GM23338 (cell line): ENCODE data around the gene TOGARAM1. TPM values are rescaled to one million over a fixed set of nuclear protein-coding genes. Genes with fewer than 3 reads are reported as not detected.

Source experiments
- ATAC-seq: fragments of 200-7000 bp; cut with Tn5 transposase; 3 replicates; pipeline ENCODE4 v1.9.1; 2020
- DNase-seq: peaks from one replicate; pipeline ENCODE4 v3.0.0-alpha.2; 2015; ENCODE audit warnings: low spot score
- H2AFZ ChIP-seq: fragments of 200-600 bp; sonication (generic); 2 replicates; pipeline ENCODE4 v1.8.0; 2016; ENCODE audit warnings: antibody characterized with exemption, mild to moderate bottlenecking, moderate library complexity
- H3F3A ChIP-seq: fragments of 200-600 bp; sonication (generic); replicated peaks from 2 replicates; pipeline ENCODE4 v1.8.0; 2017; ENCODE audit warnings: antibody characterized with exemption, mixed run types, low read depth
- H3K27ac ChIP-seq: fragments of 200-600 bp; sonication (generic); 2 replicates; pipeline ENCODE4 v1.6.1; 2016; ENCODE audit warnings: low read depth
- H3K27me3 ChIP-seq: fragments of 200-600 bp; sonication (generic); 2 replicates; pipeline ENCODE4 v1.8.0; 2016; ENCODE audit warnings: mild to moderate bottlenecking, mixed run types, moderate library complexity; ENCODE audit not compliant: insufficient read depth
- H3K36me3 ChIP-seq: fragments of 200-600 bp; sonication (generic); 2 replicates; pipeline ENCODE4 v1.8.0; 2016; ENCODE audit warnings: mild to moderate bottlenecking; ENCODE audit not compliant: insufficient read depth
- H3K4me1 ChIP-seq: fragments of 200-600 bp; sonication (generic); 2 replicates; pipeline ENCODE4 v1.8.0; 2016; ENCODE audit warnings: mild to moderate bottlenecking, moderate library complexity; ENCODE audit not compliant: insufficient read depth
- H3K4me2 ChIP-seq: fragments of 200-600 bp; sonication (generic); 2 replicates; pipeline ENCODE4 v1.7.1; 2017; ENCODE audit warnings: mixed run types
- H3K4me3 ChIP-seq: fragments of 200-600 bp; sonication (generic); 2 replicates; pipeline ENCODE4 v1.6.1; 2016; ENCODE audit warnings: mixed run types
- H3K79me2 ChIP-seq: fragments of 200-600 bp; sonication (generic); replicated peaks from 2 replicates; pipeline ENCODE4 v1.8.0; 2017; ENCODE audit warnings: mild to moderate bottlenecking; ENCODE audit not compliant: insufficient read depth
- H3K9me2 ChIP-seq: fragments of 200-600 bp; sonication (generic); 2 replicates; pipeline ENCODE4 v1.8.0; 2017; ENCODE audit not compliant: insufficient read depth
- H4K20me1 ChIP-seq: fragments of 200-600 bp; sonication (generic); replicated peaks from 2 replicates; pipeline ENCODE4 v1.8.0; 2017; ENCODE audit warnings: mild to moderate bottlenecking; ENCODE audit not compliant: insufficient read depth
- H3K27ac Mint-ChIP-seq: 2 replicates; pipeline ENCODE4 v1.8.0; 2020; ENCODE audit warnings: inconsistent platforms, mild to moderate bottlenecking, moderate library complexity, mixed read lengths
- H3K27me3 Mint-ChIP-seq: 3 replicates; pipeline ENCODE4 v1.8.0; 2022; ENCODE audit warnings: low read depth, mild to moderate bottlenecking, moderate library complexity, mixed read lengths, inconsistent platforms; ENCODE audit not compliant: insufficient read depth, poor library complexity
- H3K36me3 Mint-ChIP-seq: 3 replicates; pipeline ENCODE4 v1.8.0; 2021; ENCODE audit warnings: low read depth, mild to moderate bottlenecking, inconsistent platforms, moderate library complexity, mixed read lengths
- H3K4me1 Mint-ChIP-seq: 3 replicates; pipeline ENCODE4 v1.8.0; 2020; ENCODE audit warnings: mild to moderate bottlenecking, inconsistent platforms, mixed read lengths
- H3K4me3 Mint-ChIP-seq: 3 replicates; pipeline ENCODE4 v1.8.0; 2021; ENCODE audit warnings: moderate library complexity, mild to moderate bottlenecking, inconsistent platforms, mixed read lengths
- H3K9me3 Mint-ChIP-seq: 3 replicates; pipeline ENCODE4 v1.8.0; 2020; ENCODE audit warnings: moderate library complexity, mild to moderate bottlenecking, inconsistent platforms, mixed read lengths
- CREB1 ChIP-seq: fragments of 250-450 bp; sonication (Bioruptor Pico); IDR thresholded peaks from 2 replicates; pipeline ENCODE4 v1.5.0; 2020; ENCODE audit warnings: low read depth, mild to moderate bottlenecking, moderate library complexity
- CTCF ChIP-seq, 2 experiments: fragments of 200-600 bp in 1 of 2; sonication (generic) in 1 of 2; conservative IDR thresholded peaks; 2 replicates each; pipeline versions ENCODE4 v1.5.1 to v1.6.1; 2016 to 2017; ENCODE audit warnings: antibody characterized with exemption in 2 of 2, low read depth in 2 of 2, mild to moderate bottlenecking in 2 of 2, moderate library complexity in 1 of 2
- ETS1 ChIP-seq: IDR thresholded peaks from 2 replicates; pipeline ENCODE4 v1.6.1; 2016; ENCODE audit warnings: antibody characterized with exemption
- EZH2 ChIP-seq: fragments of 200-600 bp; sonication (generic); IDR thresholded peaks from one replicate; pipeline ENCODE4 v1.8.0; 2017; ENCODE audit warnings: antibody characterized with exemption, mild to moderate bottlenecking, low read depth; ENCODE audit not compliant: unreplicated experiment
- EZH2phosphoT487 ChIP-seq: fragments of 200-600 bp; sonication (generic); IDR thresholded peaks from one replicate; pipeline ENCODE4 v1.8.1; 2018; ENCODE audit warnings: antibody characterized with exemption; ENCODE audit not compliant: unreplicated experiment
- JUNB ChIP-seq: IDR thresholded peaks from one replicate; pipeline ENCODE4 v1.6.1; 2016; ENCODE audit warnings: antibody characterized with exemption; ENCODE audit not compliant: unreplicated experiment
- NANOG ChIP-seq: IDR thresholded peaks from 2 replicates; pipeline ENCODE4 v1.6.1; 2016; ENCODE audit warnings: antibody characterized with exemption, borderline replicate concordance
- POLR2AphosphoS5 ChIP-seq: IDR thresholded peaks from 2 replicates; pipeline ENCODE4 v1.6.1; 2016; ENCODE audit warnings: antibody characterized with exemption, low read depth
- REST ChIP-seq: IDR thresholded peaks from one replicate; pipeline ENCODE4 v1.6.1; 2018; ENCODE audit warnings: antibody characterized with exemption; ENCODE audit not compliant: unreplicated experiment
- STAT1 ChIP-seq: IDR thresholded peaks from one replicate; pipeline ENCODE4 v1.6.1; 2016; ENCODE audit warnings: antibody characterized with exemption; ENCODE audit not compliant: unreplicated experiment
- ZNF114 ChIP-seq: fragments of 250-450 bp; sonication (Bioruptor Pico); IDR thresholded peaks from 2 replicates; pipeline ENCODE4 v1.5.0; 2020; ENCODE audit warnings: mild to moderate bottlenecking, moderate library complexity
- ZNF331 ChIP-seq: fragments of 250-450 bp; sonication (Bioruptor Pico); IDR thresholded peaks from 2 replicates; pipeline ENCODE4 v1.5.0; 2020; ENCODE audit warnings: low read depth, mild to moderate bottlenecking, moderate library complexity
- ZNF462 ChIP-seq: fragments of 250-450 bp; sonication (Bioruptor Pico); IDR thresholded peaks from 2 replicates; pipeline ENCODE4 v1.5.0; 2020; ENCODE audit warnings: mild to moderate bottlenecking, moderate library complexity
- polyA plus RNA-seq: library from polyadenylated mRNA; unstranded; fragments of >200 nt; fragmentation: Nextera tagmentation; extraction: Ambion mirVana; gene quantifications from 2 replicates; pipeline ENCODE4 v1.2.1, GENCODE V29; 2016
- total RNA-seq: library from RNA; depleted of rRNA; stranded (reverse); fragments of >200 nt; shearing (Covaris generic); gene quantifications from 2 replicates; pipeline ENCODE4 v1.2.3, GENCODE V29; 2014

Gene TOGARAM1
- total and polyA plus RNA-seq, 2 experiments from 2014 or later = 9.6 to 9.8 TPM

- Histone ChIP-seq H3K4me1 (peaks cover 10% of the 10 kb centered on the region), H3K27me3 (no peaks in the 10 kb centered on the region), H3F3A (no peaks in the 10 kb centered on the region), H3K36me3 (no peaks in the 10 kb centered on the region), H4K20me1 (no peaks in the 10 kb centered on the region), H2AFZ (no peak overlapping the region), H3K4me3 (no peak overlapping the region), H3K9me2 (no peaks in the 10 kb centered on the region), H3K4me2 (no peak overlapping the region), H3K79me2 (no peaks in the 10 kb centered on the region), H3K27ac (no peak overlapping the region)
- Mint-ChIP-seq H3K27me3 (peaks cover 2% of the 10 kb centered on the region), H3K4me3 (no peak overlapping the region), H3K4me1 (peaks cover 7% of the 10 kb centered on the region), H3K36me3 (no peaks in the 10 kb centered on the region), H3K27ac (no peak overlapping the region), H3K9me3 (peaks cover 5% of the 10 kb centered on the region; the same call in 2 of the 3 replicates)
- ATAC-seq (no peak), DNase-seq (no peak)
- TF ChIP-seq JUNB = no peak
- no peak for TF ChIP-seq STAT1
- no peak for TF ChIP-seq CTCF (conservative IDR thresholded peaks at IDR 0.05; ENCODE audit: low read depth in 2 of 2)
- no peak for TF ChIP-seq REST
- TF ChIP-seq ETS1 = no peak
- TF ChIP-seq EZH2phosphoT487 = no peak
- TF ChIP-seq ZNF114 (CRISPR knock-in tag) = no peak
- TF ChIP-seq EZH2 = no peak
- TF ChIP-seq CREB1 (CRISPR knock-in tag) = no peak
- TF ChIP-seq ZNF331 (CRISPR knock-in tag) = no peak
- TF ChIP-seq POLR2AphosphoS5 = no peak
- no peak for TF ChIP-seq NANOG
- no peak for TF ChIP-seq ZNF462
Observed at GRCh38 chr14:45078323-45078722, 116.3 kb downstream of the TOGARAM1 start.
